ENCODE measurements around the gene ALG6. TPM values are rescaled to one million over a fixed set of nuclear protein-coding genes. Genes with fewer than 3 reads are reported as not detected.
"Not testable (repeated sequence)": the region's sequence is repeated elsewhere in the genome, so short reads cannot be mapped to it uniquely, and the experiment has no call there.

Gene ALG6
- total RNA-seq, 1 donor from 2014 or later, result 20.3 TPM

DNA sequence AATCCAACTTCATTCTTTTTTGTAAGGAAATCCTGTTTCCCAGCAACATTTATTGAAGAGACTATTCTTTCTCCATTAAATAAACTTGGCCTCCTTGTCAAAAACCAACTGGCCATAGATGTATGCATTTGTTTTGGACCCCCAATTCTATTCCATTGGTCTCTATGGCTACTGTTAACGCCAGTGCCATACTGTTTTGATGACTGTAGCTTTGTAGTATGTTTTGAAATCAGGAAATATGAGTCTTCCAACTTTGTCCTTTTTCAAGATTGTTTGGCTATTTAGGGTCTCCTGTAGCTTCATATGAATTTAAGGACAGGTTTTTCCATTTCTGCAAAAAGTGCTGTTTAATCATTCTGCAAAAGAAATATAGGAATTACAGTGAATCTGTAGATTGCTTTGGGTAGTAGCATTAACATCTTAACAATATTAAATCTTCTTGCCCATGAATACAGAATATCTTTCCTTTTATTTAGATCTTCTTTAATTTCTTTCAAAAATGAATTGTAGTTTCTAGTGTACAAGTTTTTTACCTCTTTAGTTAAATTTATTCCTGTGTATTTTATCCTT lies 94.3 kb downstream of the ALG6 start:
- no peak for TF ChIP-seq CTCF (IDR thresholded peaks at IDR 0.05; ENCODE audit: unreplicated experiment)
- Mint-ChIP-seq H3K4me1 (no peaks in the 10 kb centered on the region), H3K36me3 (peaks cover 25% of the 10 kb centered on the region), H3K9me3 (peaks cover 19% of the 10 kb centered on the region), H3K27ac (no peak overlapping the region), H3K4me3 (no peak overlapping the region), H3K27me3 (ENCODE audit: low read depth) (no peaks in the 10 kb centered on the region)
- no peak for DNase-seq (ENCODE audit: low spot score in 2 of 2, unreplicated experiment in 2 of 2)

DNA sequence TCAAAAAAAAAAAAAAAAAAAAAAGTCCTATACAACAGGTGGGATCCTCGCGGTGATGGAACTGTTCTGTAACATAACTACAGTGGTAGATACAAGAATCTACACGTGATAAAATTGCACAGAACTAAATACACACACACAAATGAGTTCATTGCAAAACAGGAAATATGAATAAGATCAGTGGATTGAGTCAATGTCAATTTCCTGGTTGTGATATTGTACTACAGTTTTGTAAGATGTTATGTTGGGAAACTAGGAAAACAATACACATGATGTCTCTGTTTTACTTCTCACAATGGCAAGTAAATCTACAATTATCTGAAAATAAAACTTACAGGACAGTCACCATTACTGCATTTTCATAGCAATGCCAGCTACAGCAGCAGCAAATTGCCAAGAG lies 95.8 kb downstream of the ALG6 start:
- no peaks in the 10 kb centered on the region for H3K4me1 Mint-ChIP-seq
- no peak overlapping the region for H3K27ac Mint-ChIP-seq
- peaks cover 30% of the 10 kb centered on the region for H3K36me3 Mint-ChIP-seq
- H3K27me3 Mint-ChIP-seq (ENCODE audit: low read depth), result no peaks in the 10 kb centered on the region
- H3K9me3 Mint-ChIP-seq, result peaks cover 19% of the 10 kb centered on the region
- no peak for DNase-seq (ENCODE audit: low spot score in 2 of 2, unreplicated experiment in 2 of 2)
- TF ChIP-seq CTCF (IDR thresholded peaks at IDR 0.05; ENCODE audit: unreplicated experiment), result no peak
- H3K4me3 Mint-ChIP-seq, result no peak overlapping the region

GRCh38 chr1:63466181-63466580 lies 98.8 kb downstream of the ALG6 start:
- no peak for TF ChIP-seq CTCF (IDR thresholded peaks at IDR 0.05; ENCODE audit: unreplicated experiment)
- Mint-ChIP-seq H3K9me3 (peaks cover 29% of the 10 kb centered on the region), H3K4me1 (no peaks in the 10 kb centered on the region), H3K27me3 (ENCODE audit: low read depth) (no peaks in the 10 kb centered on the region), H3K4me3 (no peak overlapping the region), H3K27ac (no peak overlapping the region), H3K36me3 (peaks cover 40% of the 10 kb centered on the region)
- DNase-seq (ENCODE audit: low spot score in 2 of 2, unreplicated experiment in 2 of 2), result no peak

DNA sequence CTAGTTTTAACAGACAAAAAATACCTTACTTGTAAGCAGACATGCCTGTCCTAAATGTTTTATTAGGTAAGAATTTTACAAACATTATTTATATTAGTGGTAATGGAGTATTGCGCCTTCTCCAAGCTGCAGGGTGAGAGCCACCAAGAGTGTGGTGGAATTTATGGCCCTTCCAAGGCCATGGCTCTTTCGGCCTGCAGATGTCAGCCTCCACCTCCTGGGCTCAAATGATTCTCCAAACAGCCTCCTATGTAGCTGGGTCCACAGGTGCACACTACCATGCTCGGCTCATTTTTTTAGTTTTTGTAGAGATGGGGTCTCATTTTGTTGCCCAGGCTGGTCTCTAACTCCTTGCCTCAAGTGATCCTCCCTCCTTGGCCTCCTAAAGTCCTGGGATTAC lies 99.3 kb downstream of the ALG6 start:
- peaks cover 28% of the 10 kb centered on the region for H3K9me3 Mint-ChIP-seq
- no peak overlapping the region for H3K4me3 Mint-ChIP-seq
- H3K27ac Mint-ChIP-seq, result no peak overlapping the region
- no peak for TF ChIP-seq CTCF (IDR thresholded peaks at IDR 0.05; ENCODE audit: unreplicated experiment)
- H3K36me3 Mint-ChIP-seq, result peaks cover 37% of the 10 kb centered on the region
- no peaks in the 10 kb centered on the region for H3K27me3 Mint-ChIP-seq (ENCODE audit: low read depth)
- no peak for DNase-seq (ENCODE audit: low spot score in 2 of 2, unreplicated experiment in 2 of 2)
- H3K4me1 Mint-ChIP-seq, result no peaks in the 10 kb centered on the region

- H3K9me3 Mint-ChIP-seq, result peaks cover 17% of the 10 kb centered on the region
- not testable (repeated sequence) for H3K4me1 Mint-ChIP-seq; H3K27ac Mint-ChIP-seq; H3K27me3 Mint-ChIP-seq (ENCODE audit: low read depth); DNase-seq (ENCODE audit: low spot score in 2 of 2, unreplicated experiment in 2 of 2); H3K4me3 Mint-ChIP-seq
- H3K36me3 Mint-ChIP-seq, result peaks cover 24% of the 10 kb centered on the region
Observed at GRCh38 chr1:63468683-63469082, 101.3 kb downstream of the ALG6 start.

GRCh38 chr1:63475761-63476160 lies 108.3 kb downstream of the ALG6 start:
- Mint-ChIP-seq H3K27me3 (ENCODE audit: low read depth) (no peaks in the 10 kb centered on the region), H3K4me3 (no peak overlapping the region), H3K9me3 (peaks cover 5% of the 10 kb centered on the region), H3K36me3 (peaks cover 21% of the 10 kb centered on the region), H3K27ac (no peak overlapping the region), H3K4me1 (no peaks in the 10 kb centered on the region)
- no peak for DNase-seq (ENCODE audit: low spot score in 2 of 2, unreplicated experiment in 2 of 2)
- TF ChIP-seq CTCF (IDR thresholded peaks at IDR 0.05; ENCODE audit: unreplicated experiment), result no peak

Measured in mesothelial cell of epicardium (in vitro differentiated cells).